ENCODE measurements around the gene HACD2.
"Not testable (repeated sequence)": the region's sequence is repeated elsewhere in the genome, so short reads cannot be mapped to it uniquely, and the experiment has no call there.

The HACD2 gene

DNA sequence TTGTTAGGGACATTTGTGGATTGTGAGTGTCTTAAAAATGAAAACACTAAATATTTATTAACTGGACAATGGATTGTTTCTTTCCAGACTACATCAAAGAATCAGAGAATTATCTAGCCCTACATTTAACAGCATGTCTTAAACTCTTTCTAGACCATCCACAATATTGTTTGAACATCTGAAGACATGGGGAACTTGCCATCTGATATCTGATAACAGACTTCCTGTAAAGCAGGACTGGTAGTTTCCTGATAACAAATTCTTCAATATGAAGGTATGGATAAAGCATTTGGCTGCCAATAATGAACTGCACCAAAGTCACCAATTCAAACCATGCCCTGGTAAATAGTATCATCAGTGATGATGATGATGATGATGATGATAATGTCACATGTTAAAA, 26.2 kb upstream of the HACD2 start:
- no peak for DNase-seq (ENCODE audit: low spot score)

- no peak for DNase-seq (ENCODE audit: low spot score)
Measured at GRCh38 chr3:123610331-123610730, 25.5 kb upstream of the HACD2 start.

DNA sequence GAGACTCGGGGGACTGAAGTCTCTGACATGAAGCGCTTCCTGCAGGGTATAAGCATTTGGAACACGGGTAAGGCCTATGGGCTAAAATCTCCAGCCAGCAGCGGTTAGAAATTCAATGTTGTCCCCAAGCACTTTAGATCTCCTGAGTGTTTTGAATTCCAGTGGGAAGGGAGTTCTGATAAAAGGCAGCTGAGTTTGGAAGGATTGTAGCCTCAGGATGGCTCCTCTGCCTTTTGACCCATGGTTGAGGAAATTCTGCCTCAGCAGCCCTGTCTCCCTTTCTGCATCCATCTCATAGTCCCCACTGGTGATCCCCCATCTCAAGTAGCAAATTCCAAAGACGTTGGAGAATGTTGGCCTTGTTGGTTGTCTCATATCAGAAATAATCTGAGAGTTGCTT, 24.2 kb upstream of the HACD2 start:
- no peak for DNase-seq (ENCODE audit: low spot score)

- no peak for DNase-seq (ENCODE audit: low spot score)
Measured at GRCh38 chr3:123608263-123608937, 23.5 kb upstream of the HACD2 start.

DNA sequence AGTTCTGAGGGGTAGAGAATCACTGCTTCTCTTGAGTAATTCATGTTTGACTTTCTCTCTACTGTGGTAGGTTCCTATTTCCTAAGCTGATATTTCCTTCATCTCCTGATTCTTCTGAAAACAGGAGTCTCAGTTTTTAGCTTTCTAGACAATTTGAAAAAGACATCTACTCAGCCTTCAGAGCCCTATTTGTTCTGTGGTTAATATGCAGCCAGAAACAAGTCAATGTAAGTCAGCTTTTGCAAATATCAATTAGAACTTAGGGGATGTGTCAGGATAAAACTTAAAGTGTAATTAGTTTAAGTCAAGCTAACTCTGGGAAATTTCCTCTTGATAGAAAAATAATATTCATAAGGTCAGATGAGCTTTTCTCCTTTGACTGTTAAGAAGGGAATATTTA, 21.7 kb upstream of the HACD2 start:
- DNase-seq (ENCODE audit: low spot score) = no peak

DNA sequence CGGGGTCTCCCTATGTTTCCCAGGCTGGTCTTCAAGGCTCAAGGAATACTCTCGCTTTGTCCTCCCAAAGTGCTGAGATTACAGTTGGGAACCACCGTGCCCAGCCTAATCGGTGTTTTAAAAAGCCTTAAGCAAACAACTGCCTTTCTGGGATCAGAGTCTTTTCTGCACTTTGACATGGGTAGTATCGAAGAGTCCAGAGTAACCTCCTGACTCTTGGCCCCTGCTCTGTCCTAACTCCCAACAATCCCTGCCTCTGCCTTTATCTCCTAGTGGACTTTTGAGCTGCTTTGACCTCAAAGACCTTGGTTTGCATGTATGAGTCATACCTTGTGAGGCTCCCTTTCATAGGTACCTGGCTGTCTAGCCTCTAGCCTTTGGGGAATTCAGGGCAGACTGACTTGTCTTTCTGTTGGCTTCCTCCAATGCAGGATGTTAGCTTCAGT, 21.0 kb upstream of the HACD2 start:
- DNase-seq (ENCODE audit: low spot score) = peak; percentile 52

GRCh38 chr3:123603153-123603552, 18.3 kb upstream of the HACD2 start:
- DNase-seq (ENCODE audit: low spot score) = not testable (repeated sequence)

- no peak for DNase-seq (ENCODE audit: low spot score)
Measured at GRCh38 chr3:123602325-123602724, 17.5 kb upstream of the HACD2 start.

GRCh38 chr3:123600863-123601262, 16.0 kb upstream of the HACD2 start:
- not testable (repeated sequence) for DNase-seq (ENCODE audit: low spot score)

- DNase-seq (ENCODE audit: low spot score) = no peak
Measured at GRCh38 chr3:123597561-123597960, 12.7 kb upstream of the HACD2 start.

DNA sequence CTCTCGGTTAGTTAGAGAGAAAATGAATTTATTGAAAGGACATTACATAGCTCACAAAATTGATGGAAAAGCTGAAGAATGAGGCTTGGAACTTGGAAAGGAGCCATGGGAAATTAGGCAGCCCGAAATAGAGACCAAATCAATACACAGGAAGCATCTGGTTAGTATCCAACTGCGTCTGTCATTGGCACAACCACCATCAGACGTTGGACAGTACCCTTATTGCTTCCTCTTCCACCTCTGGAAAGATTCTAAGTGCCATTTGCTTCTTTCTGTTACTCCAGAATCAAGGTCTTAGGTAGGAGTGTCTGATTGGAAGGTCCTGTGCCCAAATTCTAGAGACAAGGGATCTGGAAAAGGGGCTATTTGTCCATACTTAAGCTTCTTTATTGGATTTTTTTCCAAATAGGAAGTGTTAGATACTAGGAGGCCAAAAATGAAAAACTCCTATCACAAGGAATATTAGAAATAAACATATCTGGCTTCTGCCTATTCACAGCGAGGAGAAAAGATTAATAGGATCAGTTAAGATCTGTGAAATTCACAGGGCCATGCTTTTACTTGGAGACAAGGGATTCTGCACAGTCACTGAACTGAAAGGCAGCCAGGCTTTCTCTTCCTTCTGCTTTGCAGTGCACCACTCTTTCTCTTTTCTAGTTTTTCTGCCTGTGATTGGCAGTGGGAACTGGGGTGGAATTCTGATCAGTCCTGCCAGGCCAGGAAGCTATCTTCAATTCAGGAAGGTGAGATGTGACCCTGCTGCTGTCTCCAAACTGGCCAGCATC, 10.7 kb upstream of the HACD2 start:
- DNase-seq (ENCODE audit: low spot score) = no peak

DNA sequence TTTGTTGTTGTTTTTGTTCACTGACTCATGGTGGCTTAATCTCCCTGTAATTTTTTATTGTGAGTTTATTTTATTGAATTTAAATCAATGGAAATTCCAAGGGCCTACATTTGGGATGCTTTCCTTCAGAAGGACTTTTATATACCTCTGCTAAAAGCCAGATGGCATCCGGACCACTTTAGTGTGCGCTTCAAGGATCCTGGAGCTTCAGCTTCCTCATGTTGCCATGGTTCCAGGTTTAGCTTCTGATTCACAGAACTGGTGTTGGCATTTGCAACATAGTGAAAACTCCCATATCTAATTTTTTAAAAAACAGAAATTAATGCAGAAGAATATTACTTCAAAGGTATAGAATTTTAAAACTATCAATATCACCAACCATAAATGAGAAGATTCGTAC, 8.5 kb upstream of the HACD2 start:
- no peak for DNase-seq (ENCODE audit: low spot score)

DNA sequence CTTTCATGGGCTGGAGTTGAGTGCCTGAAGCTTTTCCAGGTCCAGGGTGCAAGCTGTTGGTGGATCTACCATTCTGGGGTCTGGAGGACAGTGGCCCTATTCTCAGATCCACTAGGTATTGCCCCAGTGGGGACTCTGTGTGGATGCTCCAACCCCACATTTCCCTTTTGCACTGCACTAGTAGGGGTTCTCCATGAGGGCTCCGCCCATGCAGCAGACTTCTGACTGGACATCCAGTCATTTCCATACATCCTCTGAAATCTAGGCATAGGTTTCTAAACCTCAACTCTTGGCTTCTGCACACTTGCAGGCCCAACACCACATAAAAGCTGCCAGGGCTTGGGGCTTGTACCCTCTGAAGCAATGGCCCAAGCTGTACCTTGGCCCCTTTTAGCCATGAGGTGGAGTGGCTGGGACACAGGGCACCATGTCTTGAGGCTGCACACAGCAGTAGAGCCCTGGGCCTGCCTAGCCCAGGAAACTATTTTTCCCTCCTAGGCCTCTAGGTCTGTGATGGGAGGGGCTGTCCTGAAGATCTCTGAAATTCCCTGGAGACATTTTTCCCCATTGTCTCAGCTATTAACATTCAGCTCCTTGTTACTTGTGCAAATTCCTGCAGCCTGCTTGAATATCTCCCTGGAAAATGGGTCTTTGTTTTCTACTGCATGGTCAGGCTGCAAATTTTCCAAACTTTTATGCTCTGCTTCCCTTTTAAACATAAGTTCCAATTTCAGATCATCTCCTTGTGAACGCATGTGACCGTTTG, 6.0 kb upstream of the HACD2 start:
- no peak for DNase-seq (ENCODE audit: low spot score)

DNA sequence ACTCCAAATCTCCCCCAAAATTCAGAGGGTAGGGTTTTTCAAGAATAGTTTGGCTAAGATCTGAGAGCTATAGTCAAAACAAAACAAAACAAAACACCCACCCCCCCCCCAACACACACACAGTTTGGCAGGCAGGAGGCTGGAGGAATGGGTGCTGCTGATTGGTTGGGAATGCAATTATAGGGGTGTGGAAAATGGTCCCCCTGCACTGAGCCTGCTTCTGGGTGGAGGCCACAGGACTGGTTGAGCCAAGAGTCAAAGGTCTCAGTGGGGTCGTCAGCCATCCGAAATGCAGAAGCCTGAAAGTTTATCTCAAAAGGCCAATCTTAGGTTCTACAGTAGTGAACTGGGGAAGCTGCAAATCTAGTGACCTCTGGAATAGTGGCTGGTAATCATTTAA, 2.5 kb upstream of the HACD2 start:
- no peak for DNase-seq (ENCODE audit: low spot score)

DNA sequence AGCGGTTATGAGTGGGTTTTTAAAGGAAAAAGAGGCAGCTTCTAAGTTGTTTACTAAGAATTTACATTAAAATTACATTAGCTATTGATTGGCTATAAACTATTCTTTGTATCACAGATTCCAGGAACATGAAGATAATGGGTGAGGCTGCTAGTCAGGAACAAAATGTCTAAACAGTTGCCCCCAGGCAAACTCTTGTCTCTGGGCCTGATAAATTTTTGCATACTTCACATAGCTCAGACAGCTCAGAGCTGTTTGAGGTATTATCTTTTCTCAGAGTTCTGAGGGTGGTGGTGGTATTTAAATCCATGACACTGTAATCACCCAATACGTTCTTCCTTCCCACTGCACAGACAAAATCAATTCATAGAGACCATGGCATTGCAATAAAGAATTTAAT, 2.1 kb upstream of the HACD2 start:
- DNase-seq (ENCODE audit: low spot score) = no peak

GRCh38 chr3:123586131-123586530, 1.3 kb upstream of the HACD2 start:
- peak; percentile 38 for DNase-seq (ENCODE audit: low spot score)

DNA sequence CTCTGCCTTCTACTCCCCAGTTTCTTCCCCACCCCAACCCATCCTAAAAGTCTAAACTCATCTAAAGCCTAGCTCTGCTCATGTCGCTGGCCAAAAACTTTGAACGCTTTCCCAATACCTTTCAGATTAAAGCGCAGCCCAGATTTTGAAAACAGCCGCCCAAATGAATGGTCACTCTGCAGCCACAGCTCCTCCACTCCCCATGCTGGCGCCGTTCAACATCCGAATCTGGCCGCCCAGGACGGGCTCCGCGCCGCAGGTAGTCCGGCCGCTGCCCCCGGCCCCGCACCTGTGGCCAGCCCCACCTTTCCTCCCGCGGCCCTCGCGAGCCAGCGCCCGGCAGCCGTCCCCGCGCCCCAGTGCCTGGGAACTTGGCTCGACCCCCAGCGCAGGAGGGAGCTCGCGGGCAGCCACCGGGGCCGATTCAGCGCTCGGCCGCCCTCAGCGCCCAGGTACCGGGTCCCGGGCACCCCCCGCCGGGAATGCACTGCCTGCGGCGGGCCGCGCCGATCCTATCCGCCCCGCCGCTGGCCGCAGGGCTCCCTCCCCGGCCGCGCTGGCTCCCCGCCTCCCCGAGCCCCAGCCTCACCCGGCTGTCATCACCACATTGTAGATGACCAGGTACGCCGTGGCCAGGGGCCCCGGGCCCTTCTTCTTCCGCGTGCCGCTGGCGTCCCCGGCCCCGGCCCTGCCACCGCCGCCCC, 417 bp downstream of the HACD2 start:
- peak; percentile 45 for DNase-seq (ENCODE audit: low spot score)

DNA sequence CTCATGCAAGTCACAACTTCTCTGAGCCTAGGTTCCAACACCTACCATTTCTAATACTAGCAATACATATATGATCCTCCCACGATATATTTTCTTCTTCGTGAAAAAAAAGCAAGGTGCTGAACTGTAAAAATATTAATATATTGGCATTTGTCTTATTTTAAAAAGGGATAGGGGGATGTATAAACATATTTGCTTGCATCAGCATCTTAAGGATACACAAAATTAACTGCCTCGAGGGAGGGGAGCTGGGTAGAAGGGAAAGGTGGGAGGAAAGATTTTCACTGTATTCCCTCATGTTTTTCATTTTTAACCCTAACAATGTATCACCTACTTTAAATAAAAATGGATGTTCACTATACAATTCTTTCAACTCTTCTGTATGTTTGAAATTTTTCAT, 1.3 kb downstream of the HACD2 start:
- DNase-seq (ENCODE audit: low spot score) = no peak

- DNase-seq (ENCODE audit: low spot score) = no peak
Measured at GRCh38 chr3:123582315-123582714, 2.5 kb downstream of the HACD2 start.

GRCh38 chr3:123576122-123576521, 8.7 kb downstream of the HACD2 start:
- DNase-seq (ENCODE audit: low spot score) = no peak

GRCh38 chr3:123571973-123572365, 12.9 kb downstream of the HACD2 start:
- no peak for DNase-seq (ENCODE audit: low spot score)

DNA sequence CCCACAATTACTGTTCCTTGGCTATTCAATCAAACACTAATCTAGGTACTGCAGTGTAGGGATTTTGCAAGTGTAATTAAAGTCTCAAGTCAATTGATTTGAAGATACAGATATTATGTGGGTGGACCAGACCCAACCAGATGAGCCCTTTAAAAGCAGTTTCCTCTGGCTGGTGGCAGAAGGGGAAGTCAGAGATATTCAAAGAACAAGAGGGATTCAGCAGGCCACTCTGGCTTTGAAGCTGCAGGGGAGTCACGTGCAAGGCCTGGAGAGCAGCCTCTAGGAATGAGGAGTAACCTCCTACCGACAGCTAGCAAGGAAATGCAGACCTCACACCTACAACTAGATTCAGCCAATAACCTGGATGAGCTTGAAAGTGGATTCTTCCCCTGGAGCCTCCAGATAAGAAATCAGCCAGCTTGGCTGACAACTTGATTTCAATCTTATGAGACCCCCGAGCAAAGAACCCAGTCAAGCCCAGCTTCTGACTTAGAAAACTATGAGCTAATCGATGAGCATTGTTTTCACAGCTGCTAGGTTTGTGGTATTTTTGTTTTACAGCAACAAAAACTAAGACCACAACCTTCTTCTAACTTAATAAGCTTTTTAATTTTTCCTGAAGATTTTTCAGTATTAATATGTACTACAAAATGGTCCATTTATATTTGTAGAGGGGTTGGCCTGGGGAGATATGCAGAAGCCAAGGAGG, 13.4 kb downstream of the HACD2 start:
- DNase-seq (ENCODE audit: low spot score) = no peak

Data from HuH-7 (cell line).